Stimulated activated CD4-positive, alpha-beta T cell treated with anti-CD3 and anti-CD28 coated beads, Interleukin-15, amount 100 ng/mL, for 1 hour (primary cell): ENCODE measurements around the gene MYO7B.

ENCODE experiments used
- DNase-seq, 2 donors: peaks; one replicate each; pipeline ENCODE4 v3.0.0-alpha.2; 2020; ENCODE audit warnings: low read depth in 1 of 2, low spot score in 1 of 2

MYO7B gene

GRCh38 chr2:127659408-127660290 is 124.2 kb downstream of the MYO7B start:
- no peak for DNase-seq

- DNase-seq, result no peak
Measured at GRCh38 chr2:127660291-127660578, 124.8 kb downstream of the MYO7B start.

- no peak for DNase-seq
Measured at GRCh38 chr2:127661072-127661649, 125.7 kb downstream of the MYO7B start.

GRCh38 chr2:127661949-127662510 is 126.5 kb downstream of the MYO7B start:
- DNase-seq, result no peak

- no peak for DNase-seq
Measured at GRCh38 chr2:127662937-127663565, 127.6 kb downstream of the MYO7B start.

GRCh38 chr2:127663566-127664064 is 128.1 kb downstream of the MYO7B start:
- DNase-seq, result no peak

GRCh38 chr2:127664065-127664894 is 128.8 kb downstream of the MYO7B start:
- DNase-seq, result no peak

GRCh38 chr2:127664895-127665225 is 129.4 kb downstream of the MYO7B start:
- no peak for DNase-seq

- no peak for DNase-seq
Measured at GRCh38 chr2:127665267-127665893, 129.9 kb downstream of the MYO7B start.

GRCh38 chr2:127669056-127669455 is 133.6 kb downstream of the MYO7B start:
- DNase-seq, result no peak

- no peak for DNase-seq
Measured at GRCh38 chr2:127670055-127670956, 134.8 kb downstream of the MYO7B start.

GRCh38 chr2:127670957-127671290 is 135.4 kb downstream of the MYO7B start:
- DNase-seq, result no peak

GRCh38 chr2:127671557-127672302 is 136.2 kb downstream of the MYO7B start:
- DNase-seq, result no peak

GRCh38 chr2:127672341-127673224 is 137.1 kb downstream of the MYO7B start:
- DNase-seq, result no peak

- DNase-seq, result no peak
Measured at GRCh38 chr2:127673291-127674069, 138.0 kb downstream of the MYO7B start.

- DNase-seq, result peak in 1 of 2 donors; percentile 17
Measured at GRCh38 chr2:127674241-127675209, 139.0 kb downstream of the MYO7B start.
